Mucosa of stomach (tissue), 1 donor: Measurements from ENCODE around the gene KRTAP21-1.

Experiments
- H3K27me3 ChIP-seq: one replicate; pipeline ENCODE4 v1.7.0; 2013; ENCODE audit warnings: mild to moderate bottlenecking, low read length; ENCODE audit not compliant: control insufficient read depth, insufficient read depth
- H3K36me3 ChIP-seq: one replicate; pipeline ENCODE4 v1.7.0; 2013; ENCODE audit warnings: low read length; ENCODE audit not compliant: control insufficient read depth, insufficient read depth
- H3K4me1 ChIP-seq: one replicate; pipeline ENCODE4 v1.7.0; 2013; ENCODE audit warnings: mild to moderate bottlenecking, low read length; ENCODE audit not compliant: control insufficient read depth, insufficient read depth
- H3K4me3 ChIP-seq: one replicate; pipeline ENCODE4 v1.7.0; 2013; ENCODE audit warnings: low read length
- H3K9ac ChIP-seq: one replicate; pipeline ENCODE4 v1.7.0; 2013; ENCODE audit warnings: mild to moderate bottlenecking, low read length, moderate library complexity
- H3K9me3 ChIP-seq: one replicate; pipeline ENCODE4 v1.7.0; 2013; ENCODE audit warnings: mild to moderate bottlenecking, low read length, moderate library complexity; ENCODE audit not compliant: control insufficient read depth
- donor health status: Pancreatic carcinoma.

KRTAP21-1 gene

GRCh38 chr21:30718239-30718909, 36.9 kb downstream of the KRTAP21-1 start, which contains the start of gene KRTAP21-3:
TSS of gene KRTAP21-3 (minus strand) at chr21:30718777. CDS start at chr21:30718759, 18 bp downstream.
- Histone ChIP-seq H3K9me3 (no peaks in the 10 kb centered on the region), H3K9ac (no peak within 1 kb of the TSS), H3K27me3 (no peaks in the 10 kb centered on the region)

GRCh38 chr21:30717105-30717504, 38.1 kb downstream of the KRTAP21-1 start:
- no peaks in the 10 kb centered on the region for H3K36me3 ChIP-seq
- H3K27me3 ChIP-seq: no peaks in the 10 kb centered on the region
- H3K4me1 ChIP-seq: no peaks in the 10 kb centered on the region
- H3K4me3 ChIP-seq: no peak overlapping the region
- H3K9ac ChIP-seq: no peak overlapping the region
- no peaks in the 10 kb centered on the region for H3K9me3 ChIP-seq

More at GRCh38 chr21:30718239-30718909, 36.9 kb downstream of the KRTAP21-1 start, which contains the start of gene KRTAP21-3:
- Histone ChIP-seq H3K36me3 (no peaks in the 10 kb centered on the region), H3K4me3 (no peak within 1 kb of the TSS), H3K4me1 (no peaks in the 10 kb centered on the region)

- H3K4me1 ChIP-seq: no peaks in the 10 kb centered on the region
- H3K9ac ChIP-seq: no peak overlapping the region
- no peaks in the 10 kb centered on the region for H3K36me3 ChIP-seq
- no peaks in the 10 kb centered on the region for H3K27me3 ChIP-seq
- no peaks in the 10 kb centered on the region for H3K9me3 ChIP-seq
- H3K4me3 ChIP-seq: no peak overlapping the region
Measured at GRCh38 chr21:30714946-30715345, 40.3 kb downstream of the KRTAP21-1 start.

- H3K27me3 ChIP-seq: no peaks in the 10 kb centered on the region
- H3K4me1 ChIP-seq: no peaks in the 10 kb centered on the region
- no peak overlapping the region for H3K9ac ChIP-seq
- no peak overlapping the region for H3K4me3 ChIP-seq
- H3K9me3 ChIP-seq: no peaks in the 10 kb centered on the region
- H3K36me3 ChIP-seq: no peaks in the 10 kb centered on the region
Measured at GRCh38 chr21:30714456-30714855, 40.8 kb downstream of the KRTAP21-1 start.

- Histone ChIP-seq H3K4me3 (no peak overlapping the region), H3K36me3 (no peaks in the 10 kb centered on the region), H3K27me3 (no peaks in the 10 kb centered on the region), H3K9ac (no peak overlapping the region), H3K4me1 (no peaks in the 10 kb centered on the region), H3K9me3 (no peaks in the 10 kb centered on the region)
Measured at GRCh38 chr21:30713766-30714165, 41.5 kb downstream of the KRTAP21-1 start.

GRCh38 chr21:30710499-30710898, 44.7 kb downstream of the KRTAP21-1 start:
- Histone ChIP-seq H3K9ac (no peak overlapping the region), H3K4me3 (no peak overlapping the region), H3K27me3 (no peaks in the 10 kb centered on the region), H3K36me3 (no peaks in the 10 kb centered on the region), H3K9me3 (no peaks in the 10 kb centered on the region), H3K4me1 (no peaks in the 10 kb centered on the region)

- no peaks in the 10 kb centered on the region for H3K9me3 ChIP-seq
- no peaks in the 10 kb centered on the region for H3K36me3 ChIP-seq
- no peak overlapping the region for H3K4me3 ChIP-seq
- no peaks in the 10 kb centered on the region for H3K27me3 ChIP-seq
- H3K9ac ChIP-seq: no peak overlapping the region
- H3K4me1 ChIP-seq: no peaks in the 10 kb centered on the region
Measured at GRCh38 chr21:30707409-30707808, 47.8 kb downstream of the KRTAP21-1 start.
